COLO668 (cell line): ENCODE measurements around the gene AVPR1A.

ENCODE experiments used
- DNase-seq: peaks from one replicate; lab custom pipeline; 2025; ENCODE audit not compliant: unreplicated experiment; lab: John Stamatoyannopoulos, UW

Gene AVPR1A

GRCh38 chr12:63095369-63095980 is 55.5 kb downstream of the AVPR1A start:
- DNase-seq = no peak

- DNase-seq = no peak
These were observed 57.3 kb downstream of the AVPR1A start for GRCh38 chr12:63093711-63094110.

- DNase-seq = no peak
These were observed 57.9 kb downstream of the AVPR1A start for GRCh38 chr12:63093084-63093483.
